RWPE2 (cell line): ENCODE measurements around the gene COL28A1.

ENCODE experiments used
- ATAC-seq: fragments of 200-7000 bp; cut with Tn5 transposase; 3 replicates; pipeline ENCODE4 v1.9.1; 2021; ENCODE audit warnings: low read depth
- DNase-seq: peaks from one replicate; pipeline ENCODE4 v3.0.0-alpha.2; 2020; ENCODE audit warnings: low spot score
- H3K27ac ChIP-seq: fragments of 450-650 bp; 2 replicates; pipeline ENCODE4 v1.5.1; 2017; ENCODE audit warnings: mild to moderate bottlenecking; ENCODE audit not compliant: poor library complexity, severe bottlenecking
- H3K27me3 ChIP-seq: fragments of 250-450 bp; sonication (Bioruptor Pico); 2 replicates; pipeline ENCODE4 v1.5.1; 2021; ENCODE audit warnings: mild to moderate bottlenecking, moderate library complexity; ENCODE audit not compliant: insufficient read depth, poor library complexity, severe bottlenecking
- H3K36me3 ChIP-seq: fragments of 250-450 bp; sonication (Bioruptor Pico); 2 replicates; pipeline ENCODE4 v1.5.1; 2020; ENCODE audit warnings: low read depth, mild to moderate bottlenecking, moderate library complexity
- H3K4me1 ChIP-seq: fragments of 250-450 bp; sonication (Bioruptor Pico); 2 replicates; pipeline ENCODE4 v1.5.1; 2021; ENCODE audit warnings: mild to moderate bottlenecking, moderate library complexity; ENCODE audit not compliant: insufficient read depth, poor library complexity, severe bottlenecking
- H3K4me3 ChIP-seq: fragments of 250-450 bp; sonication (Bioruptor Pico); 2 replicates; pipeline ENCODE4 v1.5.1; 2021; ENCODE audit warnings: mild to moderate bottlenecking, moderate library complexity; ENCODE audit not compliant: severe bottlenecking
- H3K9me3 ChIP-seq: fragments of 250-450 bp; sonication (Bioruptor Pico); 2 replicates; pipeline ENCODE4 v1.5.1; 2021; ENCODE audit warnings: mild to moderate bottlenecking, moderate library complexity; ENCODE audit not compliant: severe bottlenecking
- CTCF ChIP-seq: fragments of 450-650 bp; IDR thresholded peaks from one replicate; pipeline ENCODE4 v1.5.1; 2017; ENCODE audit warnings: mild to moderate bottlenecking, moderate library complexity; ENCODE audit not compliant: poor library complexity, severe bottlenecking

COL28A1 gene

GRCh38 chr7:7311001-7311400 is 224.7 kb downstream of the COL28A1 start:
- H3K36me3 ChIP-seq: no peaks in the 10 kb centered on the region
- H3K4me3 ChIP-seq: no peak overlapping the region
- no peak for TF ChIP-seq CTCF
- H3K27me3 ChIP-seq: no peaks in the 10 kb centered on the region
- H3K27ac ChIP-seq: no peak overlapping the region
- H3K9me3 ChIP-seq: no peaks in the 10 kb centered on the region
- H3K4me1 ChIP-seq: no peaks in the 10 kb centered on the region
- no peak for ATAC-seq
- DNase-seq: no peak

GRCh38 chr7:7309203-7309602 is 226.5 kb downstream of the COL28A1 start:
- no peak for TF ChIP-seq CTCF
- no peaks in the 10 kb centered on the region for H3K27me3 ChIP-seq
- H3K9me3 ChIP-seq: no peaks in the 10 kb centered on the region
- no peak overlapping the region for H3K4me3 ChIP-seq
- no peaks in the 10 kb centered on the region for H3K36me3 ChIP-seq
- H3K4me1 ChIP-seq: no peaks in the 10 kb centered on the region
- no peak for ATAC-seq
- H3K27ac ChIP-seq: no peak overlapping the region
- DNase-seq: no peak
